HepG2 (cell line): ENCODE results near the gene NRAP. TPM values are rescaled to one million over a fixed set of nuclear protein-coding genes. Genes with fewer than 3 reads are reported as not detected.
A peak's percentile ranks its signal among the peaks of the same experiment; 100 is the strongest.

ENCODE experiments used
- CENPT ChIP-seq: sonication (generic); formaldehyde crosslinking; IDR thresholded peaks from 2 replicates; pipeline ENCODE4 v1.8.0; 2022; ENCODE audit warnings: low read depth, mild to moderate bottlenecking, moderate library complexity, missing genetic modification reagents
- EED ChIP-seq: sonication (generic); formaldehyde crosslinking; IDR thresholded peaks from 2 replicates; pipeline ENCODE4 v1.5.0; 2020; ENCODE audit warnings: mild to moderate bottlenecking, missing genetic modification reagents
- ETV5 ChIP-seq: IDR thresholded peaks from 2 replicates; pipeline ENCODE4 v1.6.1; 2018; ENCODE audit warnings: missing biosample characterization, missing genetic modification reagents, inconsistent platforms, borderline replicate concordance
- HMGA1 ChIP-seq: sonication (generic); formaldehyde crosslinking; conservative IDR thresholded peaks from 2 replicates; pipeline ENCODE4 v1.4.0; 2020; ENCODE audit warnings: missing genetic modification reagents
- KAT7 ChIP-seq: IDR thresholded peaks from 2 replicates; pipeline ENCODE4 v1.6.1; 2018; ENCODE audit warnings: borderline replicate concordance, missing compliant biosample characterization
- MEIS2 ChIP-seq: sonication (generic); formaldehyde crosslinking; IDR thresholded peaks from 2 replicates; pipeline ENCODE4 v1.9.0; 2021; ENCODE audit warnings: mild to moderate bottlenecking, missing genetic modification reagents
- MLXIP ChIP-seq: sonication (generic); formaldehyde crosslinking; IDR thresholded peaks from 2 replicates; pipeline ENCODE4 v1.9.0; 2021; ENCODE audit warnings: missing genetic modification reagents, borderline replicate concordance
- NFKBIZ ChIP-seq: IDR thresholded peaks from 2 replicates; pipeline ENCODE4 v1.6.1; 2018; ENCODE audit warnings: missing genetic modification reagents, missing compliant biosample characterization
- NR2C2 ChIP-seq: sonication (generic); formaldehyde crosslinking; IDR thresholded peaks from 2 replicates; pipeline ENCODE4 v1.4.0; 2020; ENCODE audit warnings: missing genetic modification reagents, mild to moderate bottlenecking, moderate library complexity, borderline replicate concordance
- NR2F2 ChIP-seq: IDR thresholded peaks from 2 replicates; pipeline ENCODE4 v1.6.1; 2012; ENCODE audit warnings: low read depth, inconsistent platforms, borderline replicate concordance
- RNF2 ChIP-seq: fragments of 450-650 bp; conservative IDR thresholded peaks from 2 replicates; pipeline ENCODE4 v1.6.1; 2016; ENCODE audit warnings: low read depth
- SALL1 ChIP-seq: sonication (generic); formaldehyde crosslinking; IDR thresholded peaks from 2 replicates; pipeline ENCODE4 v1.8.0; 2022; ENCODE audit warnings: mild to moderate bottlenecking, missing genetic modification reagents
- SIN3A ChIP-seq: IDR thresholded peaks from 2 replicates; pipeline ENCODE4 v1.6.1; 2011; ENCODE audit warnings: low read depth, mild to moderate bottlenecking, control low read depth, low read length, borderline replicate concordance
- SOX13 ChIP-seq, 3 experiments: fragments of 450-650 bp in 1 of 3; sonication (generic) in 1 of 3; formaldehyde crosslinking in 1 of 3; IDR thresholded peaks in 2 of 3; conservative IDR thresholded peaks in 1 of 3; 2 replicates each; pipeline versions ENCODE4 v1.5.0 to v1.6.1; 2016 to 2020; ENCODE audit warnings: antibody characterized with exemption in 1 of 3, mild to moderate bottlenecking in 1 of 3, missing compliant biosample characterization in 1 of 3, missing genetic modification reagents in 1 of 3, moderate library complexity in 1 of 3
- TFAP4 ChIP-seq: sonication (generic); IDR thresholded peaks from 2 replicates; pipeline ENCODE4 v1.6.1; 2016; ENCODE audit warnings: low read depth, borderline replicate concordance
- ZNF225 ChIP-seq: sonication (generic); formaldehyde crosslinking; IDR thresholded peaks from 2 replicates; pipeline ENCODE4 v1.4.0; 2020; ENCODE audit warnings: mild to moderate bottlenecking, missing genetic modification reagents
- ZNF256 ChIP-seq: sonication (generic); formaldehyde crosslinking; conservative IDR thresholded peaks from 2 replicates; pipeline ENCODE4 v1.4.0; 2020; ENCODE audit warnings: missing genetic modification reagents
- ZNF275 ChIP-seq: sonication (generic); formaldehyde crosslinking; IDR thresholded peaks from 2 replicates; pipeline ENCODE4 v1.8.0; 2022; ENCODE audit warnings: missing genetic modification reagents, mild to moderate bottlenecking, inconsistent platforms, borderline replicate concordance
- ZNF383 ChIP-seq: sonication (generic); formaldehyde crosslinking; IDR thresholded peaks from 2 replicates; pipeline ENCODE4 v1.4.0; 2020; ENCODE audit warnings: missing genetic modification reagents, mild to moderate bottlenecking, borderline replicate concordance
- ZNF468 ChIP-seq: sonication (generic); formaldehyde crosslinking; IDR thresholded peaks from 2 replicates; pipeline ENCODE4 v1.8.0; 2022; ENCODE audit warnings: mild to moderate bottlenecking, moderate library complexity, missing genetic modification reagents
- ZNF512 ChIP-seq: sonication (generic); formaldehyde crosslinking; IDR thresholded peaks from 2 replicates; pipeline ENCODE4 v1.4.0; 2020; ENCODE audit warnings: mild to moderate bottlenecking, missing genetic modification reagents
- ZNF557 ChIP-seq: sonication (generic); formaldehyde crosslinking; IDR thresholded peaks from 2 replicates; pipeline ENCODE4 v1.4.0; 2020; ENCODE audit warnings: missing genetic modification reagents
- ZNF652 ChIP-seq: IDR thresholded peaks from 2 replicates; pipeline ENCODE4 v1.6.1; 2016; ENCODE audit warnings: low read depth, borderline replicate concordance
- ZNF766 ChIP-seq: sonication (generic); formaldehyde crosslinking; IDR thresholded peaks from 2 replicates; pipeline ENCODE4 v1.5.0; 2020; ENCODE audit warnings: missing genetic modification reagents, borderline replicate concordance
- polyA plus RNA-seq, 8 experiments: library from polyadenylated mRNA; depleted of rRNA in 3 of 8; stranded (reverse) in 7 of 8; unstranded in 1 of 8; fragments of >200 nt; fragmentation: Illumina TruSeq in 4 of 8; extraction: Trizol in 4 of 8; gene quantifications; 2 replicates each; pipeline versions ENCODE4 v1.2.1 to v1.2.3, GENCODE V29; 2011 to 2016; ENCODE audit warnings: low read depth in 4 of 8, missing spikeins in 1 of 8, mixed read lengths in 1 of 8; ENCODE audit not compliant: insufficient read depth in 1 of 8
- total RNA-seq, 5 experiments: library from RNA; depleted of rRNA; stranded (reverse); fragments of >200 nt; fragmentation: Illumina TruSeq; extraction: Trizol; gene quantifications; 2 replicates each; pipeline ENCODE4 v1.2.3, GENCODE V29; 2016; ENCODE audit warnings: low read depth in 1 of 5

The NRAP gene
- total and polyA plus RNA-seq, 2 of the 13 experiments (the other 11 are each of a cell fraction or from before 2014, with no cell fraction given): not detected

- TF ChIP-seq ZNF766 (no peak), NFKBIZ (no peak), SALL1 (CRISPR knock-in tag) (0 out of 2 replicates have a peak, but pooled peaks have one; percentile 11), ZNF512 (no peak), CENPT (CRISPR knock-in tag) (no peak), ZNF225 (CRISPR knock-in tag) (no peak), TFAP4 (no peak), HMGA1 (CRISPR knock-in tag) (no peak), ZNF557 (CRISPR knock-in tag) (no peak), NR2F2 (0 out of 2 replicates have a peak, but pooled peaks have one; percentile 33), MLXIP (CRISPR knock-in tag) (no peak), SOX13 (IDR thresholded peaks at IDR 0.05) (no peak), SOX13 (CRISPR knock-in tag; conservative IDR thresholded peaks at IDR 0.05 in 1 of 2, IDR thresholded peaks at IDR 0.05 in 1 of 2) (peak in 1 of 2 experiments; percentile 68; a peak in 1 of 4 replicates), ZNF256 (no peak), KAT7 (CRISPR knock-in tag) (no peak), SIN3A (no peak), ZNF275 (0 out of 2 replicates have a peak, but pooled peaks have one; percentile 44), ZNF383 (CRISPR knock-in tag) (no peak), ETV5 (CRISPR knock-in tag) (peak; percentile 19; the same call in 1 of the 2 replicates), ZNF652 (CRISPR knock-in tag) (no peak), ZNF468 (CRISPR knock-in tag) (no peak), MEIS2 (no peak), NR2C2 (CRISPR knock-in tag) (no peak), RNF2 (no peak), EED (CRISPR knock-in tag) (no peak)
These were observed 74.6 kb downstream of the NRAP start (continued) for GRCh38 chr10:113589201-113589770.
